Measurements from ENCODE around the gene SPECC1L.

- TF ChIP-seq CTCF (IDR thresholded peaks at IDR 0.05; ENCODE audit: insufficient read depth, low read length, poor library complexity, severe bottlenecking) (no peak), EZH2phosphoT487 (conservative IDR thresholded peaks at IDR 0.05; ENCODE audit: low read length) (no peak)
These were observed 159.1 kb downstream of the SPECC1L start for GRCh38 chr22:24429411-24430365.

All from SU-DHL-6 (cell line).